Esophagus muscularis mucosa (tissue), 4 donors: ENCODE results near the gene RHOT2.

Source experiments
- EP300 ChIP-seq: sonication (generic); formaldehyde crosslinking; IDR thresholded peaks from one replicate; pipeline ENCODE4 v1.6.1; 2017; ENCODE audit warnings: antibody characterized with exemption
- POLR2A ChIP-seq: fragments of 450-650 bp; IDR thresholded peaks from one replicate; pipeline ENCODE4 v1.6.1; 2017; ENCODE audit warnings: antibody characterized with exemption, moderate library complexity, mild to moderate bottlenecking, low read depth
- POLR2AphosphoS5 ChIP-seq, 2 donors: sonication (generic); formaldehyde crosslinking; IDR thresholded peaks; one replicate each; pipeline ENCODE4 v1.6.1; 2017; ENCODE audit warnings: antibody characterized with exemption in 2 of 2
- TF ChIP-seq, protein P1 (sequence below), 3 experiments: fragments of 200-600 bp in 2 of 3; fragments of 450-650 bp in 1 of 3; sonication (generic) in 2 of 3; IDR thresholded peaks; one replicate each; pipeline ENCODE4 v1.5.1; 2017 to 2019; ENCODE audit warnings: antibody characterized with exemption in 3 of 3, mild to moderate bottlenecking in 2 of 3, moderate library complexity in 1 of 3

DNA sequence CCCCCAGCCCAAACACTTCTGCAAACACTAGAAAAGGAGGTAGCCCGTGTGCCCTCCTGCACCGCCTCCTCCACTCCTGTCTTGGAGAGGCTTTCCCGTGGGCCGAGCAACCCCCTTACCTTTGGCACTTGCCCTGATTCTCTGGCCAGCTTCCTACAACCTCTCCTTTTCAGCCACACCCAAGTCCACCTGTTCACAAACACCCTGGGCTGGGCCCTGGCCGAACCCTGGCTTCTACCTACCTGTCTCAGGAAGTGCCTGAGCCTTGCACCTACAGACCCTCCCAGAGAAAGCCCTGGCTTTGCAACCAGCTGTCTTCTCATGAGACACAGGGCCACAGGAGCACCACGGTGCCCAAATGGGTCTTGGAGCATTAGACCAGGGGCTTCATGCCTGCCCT lies 51.0 kb downstream of the RHOT2 start:
- TF ChIP-seq POLR2A, result no peak
- no peak for TF ChIP-seq POLR2AphosphoS5 (IDR thresholded peaks at IDR 0.05)
- TF ChIP-seq, protein P1, sequence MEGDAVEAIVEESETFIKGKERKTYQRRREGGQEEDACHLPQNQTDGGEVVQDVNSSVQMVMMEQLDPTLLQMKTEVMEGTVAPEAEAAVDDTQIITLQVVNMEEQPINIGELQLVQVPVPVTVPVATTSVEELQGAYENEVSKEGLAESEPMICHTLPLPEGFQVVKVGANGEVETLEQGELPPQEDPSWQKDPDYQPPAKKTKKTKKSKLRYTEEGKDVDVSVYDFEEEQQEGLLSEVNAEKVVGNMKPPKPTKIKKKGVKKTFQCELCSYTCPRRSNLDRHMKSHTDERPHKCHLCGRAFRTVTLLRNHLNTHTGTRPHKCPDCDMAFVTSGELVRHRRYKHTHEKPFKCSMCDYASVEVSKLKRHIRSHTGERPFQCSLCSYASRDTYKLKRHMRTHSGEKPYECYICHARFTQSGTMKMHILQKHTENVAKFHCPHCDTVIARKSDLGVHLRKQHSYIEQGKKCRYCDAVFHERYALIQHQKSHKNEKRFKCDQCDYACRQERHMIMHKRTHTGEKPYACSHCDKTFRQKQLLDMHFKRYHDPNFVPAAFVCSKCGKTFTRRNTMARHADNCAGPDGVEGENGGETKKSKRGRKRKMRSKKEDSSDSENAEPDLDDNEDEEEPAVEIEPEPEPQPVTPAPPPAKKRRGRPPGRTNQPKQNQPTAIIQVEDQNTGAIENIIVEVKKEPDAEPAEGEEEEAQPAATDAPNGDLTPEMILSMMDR (IDR thresholded peaks at IDR 0.05), result no peak
- TF ChIP-seq EP300, result no peak
